ENCODE results near the gene PCDHB14. TPM values are rescaled to one million over a fixed set of nuclear protein-coding genes. Genes with fewer than 3 reads are reported as not detected.
"Not testable (repeated sequence)": the region's sequence is repeated elsewhere in the genome, so short reads cannot be mapped to it uniquely, and the experiment has no call there.

PCDHB14 gene
- total RNA-seq, 1 donor from 2014 or later = 0.75 TPM

- DNase-seq (ENCODE audit: low spot score) (no peak), ATAC-seq (no peak)
Measured at GRCh38 chr5:141208478-141208877, 14.7 kb upstream of the PCDHB14 start, which contains the start of gene PCDHB12. PCDHB12 (plus strand) TSS chr5:141208719; CDS start chr5:141208908, 189 bp downstream.

DNA sequence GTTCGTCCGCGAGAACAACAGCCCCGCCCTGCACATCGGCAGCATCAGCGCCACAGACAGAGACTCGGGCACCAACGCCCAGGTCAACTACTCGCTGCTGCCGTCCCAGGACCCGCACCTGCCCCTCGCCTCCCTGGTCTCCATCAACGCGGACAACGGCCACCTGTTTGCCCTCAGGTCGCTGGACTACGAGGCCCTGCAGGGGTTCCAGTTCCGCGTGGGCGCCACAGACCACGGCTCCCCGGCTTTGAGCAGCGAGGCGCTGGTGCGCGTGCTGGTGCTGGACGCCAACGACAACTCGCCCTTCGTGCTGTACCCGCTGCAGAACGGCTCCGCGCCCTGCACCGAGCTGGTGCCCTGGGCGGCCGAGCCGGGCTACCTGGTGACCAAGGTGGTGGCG lies 12.9 kb upstream of the PCDHB14 start:
- ATAC-seq; DNase-seq (ENCODE audit: low spot score): not testable (repeated sequence)

- not testable (repeated sequence) for ATAC-seq; DNase-seq (ENCODE audit: low spot score)
Measured at GRCh38 chr5:141210849-141211248, 12.3 kb upstream of the PCDHB14 start.

DNA sequence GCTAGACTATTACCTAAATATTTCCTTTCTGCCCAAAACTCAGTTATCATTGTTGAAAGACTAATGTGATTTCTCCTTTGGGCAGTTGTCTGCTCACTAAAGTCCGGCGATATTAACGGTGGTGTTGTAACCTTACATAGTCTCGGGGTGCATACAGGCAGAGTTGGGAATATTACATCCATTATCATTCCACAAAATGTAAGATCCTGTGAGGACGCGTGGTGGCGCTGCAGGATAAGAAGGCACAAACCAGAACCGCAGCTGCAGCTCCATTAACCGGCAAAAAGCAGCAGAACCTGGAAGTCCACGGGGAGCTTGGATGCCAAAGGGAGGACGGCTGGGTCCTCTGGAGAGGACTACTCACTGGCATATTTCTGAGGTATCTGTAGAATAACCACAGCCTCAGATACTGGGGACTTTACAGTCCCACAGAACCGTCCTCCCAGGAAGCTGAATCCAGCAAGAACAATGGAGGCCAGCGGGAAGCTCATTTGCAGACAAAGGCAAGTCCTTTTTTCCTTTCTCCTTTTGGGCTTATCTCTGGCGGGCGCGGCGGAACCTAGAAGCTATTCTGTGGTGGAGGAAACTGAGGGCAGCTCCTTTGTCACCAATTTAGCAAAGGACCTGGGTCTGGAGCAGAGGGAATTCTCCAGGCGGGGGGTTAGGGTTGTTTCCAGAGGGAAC lies 9.3 kb upstream of the PCDHB14 start, which contains the start of gene PCDHB13:
PCDHB13 (plus strand) TSS at position 264 of the 684 bp plus-strand sequence; CDS start at position 469, 205 bp downstream.
- peak; percentile 70 for ATAC-seq

DNA sequence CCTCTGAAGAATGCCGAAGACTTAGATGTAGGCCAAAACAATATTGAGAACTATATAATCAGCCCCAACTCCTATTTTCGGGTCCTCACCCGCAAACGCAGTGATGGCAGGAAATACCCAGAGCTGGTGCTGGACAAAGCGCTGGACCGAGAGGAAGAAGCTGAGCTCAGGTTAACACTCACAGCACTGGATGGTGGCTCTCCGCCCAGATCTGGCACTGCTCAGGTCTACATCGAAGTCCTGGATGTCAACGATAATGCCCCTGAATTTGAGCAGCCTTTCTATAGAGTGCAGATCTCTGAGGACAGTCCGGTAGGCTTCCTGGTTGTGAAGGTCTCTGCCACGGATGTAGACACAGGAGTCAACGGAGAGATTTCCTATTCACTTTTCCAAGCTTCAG lies 8.6 kb upstream of the PCDHB14 start:
- not testable (repeated sequence) for ATAC-seq; DNase-seq (ENCODE audit: low spot score)

More for the DNA sequence above, 9.3 kb upstream of the PCDHB14 start, which contains the start of gene PCDHB13:
- not testable (repeated sequence) for DNase-seq (ENCODE audit: low spot score)

DNA sequence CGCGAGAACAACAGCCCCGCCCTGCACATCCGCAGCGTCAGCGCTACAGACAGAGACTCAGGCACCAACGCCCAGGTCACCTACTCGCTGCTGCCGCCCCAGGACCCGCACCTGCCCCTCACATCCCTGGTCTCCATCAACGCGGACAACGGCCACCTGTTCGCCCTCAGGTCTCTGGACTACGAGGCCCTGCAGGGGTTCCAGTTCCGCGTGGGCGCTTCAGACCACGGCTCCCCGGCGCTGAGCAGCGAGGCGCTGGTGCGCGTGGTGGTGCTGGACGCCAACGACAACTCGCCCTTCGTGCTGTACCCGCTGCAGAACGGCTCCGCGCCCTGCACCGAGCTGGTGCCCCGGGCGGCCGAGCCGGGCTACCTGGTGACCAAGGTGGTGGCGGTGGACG lies 7.6 kb upstream of the PCDHB14 start:
- not testable (repeated sequence) for DNase-seq (ENCODE audit: low spot score); ATAC-seq

GRCh38 chr5:141216035-141216434 lies 7.1 kb upstream of the PCDHB14 start:
- not testable (repeated sequence) for ATAC-seq; DNase-seq (ENCODE audit: low spot score)

GRCh38 chr5:141224844-141225243 lies 1.7 kb downstream of the PCDHB14 start:
- not testable (repeated sequence) for DNase-seq (ENCODE audit: low spot score); ATAC-seq

DNA sequence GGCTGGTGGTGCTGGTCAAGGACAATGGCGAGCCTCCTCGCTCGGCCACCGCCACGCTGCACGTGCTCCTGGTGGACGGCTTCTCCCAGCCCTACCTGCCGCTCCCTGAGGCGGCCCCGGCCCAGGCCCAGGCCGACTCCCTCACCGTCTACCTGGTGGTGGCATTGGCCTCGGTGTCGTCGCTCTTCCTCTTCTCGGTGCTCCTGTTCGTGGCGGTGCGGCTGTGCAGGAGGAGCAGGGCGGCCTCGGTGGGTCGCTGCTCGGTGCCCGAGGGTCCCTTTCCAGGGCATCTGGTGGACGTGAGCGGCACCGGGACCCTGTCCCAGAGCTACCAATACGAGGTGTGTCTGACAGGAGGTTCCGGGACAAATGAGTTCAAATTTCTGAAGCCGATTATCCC lies 2.3 kb downstream of the PCDHB14 start:
- not testable (repeated sequence) for ATAC-seq; DNase-seq (ENCODE audit: low spot score)

DNA sequence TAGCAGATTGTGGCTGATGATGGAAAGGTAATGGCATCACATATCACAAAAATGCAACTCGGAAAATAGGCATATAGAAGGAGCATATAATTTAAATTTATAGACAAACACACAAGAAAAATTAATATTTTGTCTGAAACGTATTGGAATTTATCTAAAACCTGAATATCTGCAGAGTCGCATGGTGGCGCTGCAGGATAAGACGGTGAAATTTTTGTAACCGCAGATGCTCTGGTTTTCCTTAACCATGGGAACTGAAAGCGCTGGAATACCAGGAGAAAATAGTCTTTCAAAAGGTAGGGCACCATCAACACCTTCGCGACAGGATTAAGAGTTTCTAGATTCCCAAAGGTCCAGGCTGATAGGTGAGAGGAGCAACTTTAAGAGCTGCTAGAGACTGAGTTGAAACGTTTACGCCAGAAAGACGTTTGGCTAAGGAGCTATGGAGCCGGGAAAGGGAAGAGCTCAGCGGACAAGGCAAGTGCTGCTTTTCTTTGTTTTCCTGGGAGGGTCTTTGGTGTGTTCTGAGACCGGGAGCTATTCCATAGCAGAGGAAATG lies 11.0 kb downstream of the PCDHB14 start:
- ATAC-seq = no peak
- no peak for DNase-seq (ENCODE audit: low spot score)

GRCh38 chr5:141235922-141236321 lies 12.8 kb downstream of the PCDHB14 start:
- not testable (repeated sequence) for ATAC-seq; DNase-seq (ENCODE audit: low spot score)

GRCh38 chr5:141236516-141237313 lies 13.6 kb downstream of the PCDHB14 start:
- ATAC-seq (no peak), DNase-seq (ENCODE audit: low spot score) (no peak)

GRCh38 chr5:141241496-141241895 lies 18.4 kb downstream of the PCDHB14 start:
- DNase-seq (ENCODE audit: low spot score) (no peak), ATAC-seq (no peak)

GRCh38 chr5:141245250-141245717 lies 22.1 kb downstream of the PCDHB14 start, which contains the start of gene PCDHB15:
PCDHB15 (plus strand) TSS chr5:141245395; CDS start chr5:141245579, 184 bp downstream.
- ATAC-seq (no peak), DNase-seq (ENCODE audit: low spot score) (no peak)

GRCh38 chr5:141246971-141247370 lies 23.8 kb downstream of the PCDHB14 start:
- not testable (repeated sequence) for DNase-seq (ENCODE audit: low spot score); ATAC-seq

DNA sequence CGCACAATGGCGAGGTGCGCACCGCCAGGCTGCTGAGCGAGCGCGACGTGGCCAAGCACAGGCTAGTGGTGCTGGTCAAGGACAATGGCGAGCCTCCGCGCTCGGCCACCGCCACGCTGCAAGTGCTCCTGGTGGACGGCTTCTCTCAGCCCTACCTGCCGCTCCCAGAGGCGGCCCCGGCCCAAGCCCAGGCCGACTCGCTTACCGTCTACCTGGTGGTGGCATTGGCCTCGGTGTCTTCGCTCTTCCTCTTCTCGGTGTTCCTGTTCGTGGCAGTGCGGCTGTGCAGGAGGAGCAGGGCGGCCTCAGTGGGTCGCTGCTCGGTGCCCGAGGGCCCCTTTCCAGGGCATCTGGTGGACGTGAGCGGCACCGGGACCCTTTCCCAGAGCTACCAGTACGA lies 24.3 kb downstream of the PCDHB14 start:
- DNase-seq (ENCODE audit: low spot score); ATAC-seq: not testable (repeated sequence)

GRCh38 chr5:141250576-141250975 lies 27.4 kb downstream of the PCDHB14 start:
- no peak for ATAC-seq
- no peak for DNase-seq (ENCODE audit: low spot score)

DNA sequence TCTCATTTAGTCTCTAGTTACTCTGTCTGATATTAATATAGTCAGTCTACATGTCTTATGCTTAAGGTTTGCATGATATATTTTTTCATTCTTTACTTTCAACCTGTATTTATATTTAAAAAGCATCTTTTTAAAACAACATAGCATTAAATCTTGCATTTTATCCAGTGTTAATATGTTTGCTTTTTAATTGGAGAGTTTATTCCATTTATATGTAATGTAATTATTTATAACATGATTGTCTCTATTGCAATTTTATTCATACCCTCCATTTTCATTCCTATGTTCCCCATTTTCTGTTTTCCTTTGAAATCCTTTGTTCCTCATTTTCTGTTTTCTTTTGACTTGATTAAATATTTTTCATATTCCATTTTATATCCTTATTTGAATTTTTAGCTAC lies 35.3 kb downstream of the PCDHB14 start:
- ATAC-seq (no peak), DNase-seq (ENCODE audit: low spot score) (no peak)

DNA sequence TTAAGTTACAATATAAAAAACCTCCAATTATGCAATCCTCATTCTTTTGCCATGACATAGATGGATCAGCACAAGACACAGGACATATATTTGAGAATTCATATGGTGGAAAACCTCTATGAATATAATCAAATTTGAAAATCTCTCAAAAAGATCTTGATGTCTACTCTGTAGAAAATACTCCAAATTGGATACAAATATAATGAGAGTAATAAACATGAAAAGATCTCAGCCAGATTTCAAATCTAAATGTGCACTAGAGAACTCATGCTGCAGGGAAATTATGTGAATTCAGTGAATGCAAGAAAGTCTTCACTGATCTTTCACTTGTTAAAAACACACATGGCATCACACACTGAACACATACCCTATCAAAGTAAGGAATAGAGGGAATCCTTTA lies 35.8 kb downstream of the PCDHB14 start:
- ATAC-seq (no peak), DNase-seq (ENCODE audit: low spot score) (no peak)

GRCh38 chr5:141260458-141261237 lies 37.5 kb downstream of the PCDHB14 start:
- no peak for ATAC-seq
- no peak for DNase-seq (ENCODE audit: low spot score)
